GM20000 (cell line): ENCODE data around the gene MTO1.
"Not testable (repeated sequence)": the region's sequence is repeated elsewhere in the genome, so short reads cannot be mapped to it uniquely, and the experiment has no call there.

Experiments
- DNase-seq: peaks from one replicate; pipeline ENCODE4 v3.0.0; 2012; ENCODE audit warnings: low spot score
- TF ChIP-seq, protein P1 (sequence below): IDR thresholded peaks from 2 replicates; pipeline ENCODE4 v1.5.1; 2012; ENCODE audit warnings: mild to moderate bottlenecking, control low read depth; ENCODE audit errors: extremely low read depth, missing control alignments

MTO1 gene

GRCh38 chr6:73504160-73504559, 42.6 kb downstream of the MTO1 start:
- no peak for DNase-seq
- TF ChIP-seq, protein P1, sequence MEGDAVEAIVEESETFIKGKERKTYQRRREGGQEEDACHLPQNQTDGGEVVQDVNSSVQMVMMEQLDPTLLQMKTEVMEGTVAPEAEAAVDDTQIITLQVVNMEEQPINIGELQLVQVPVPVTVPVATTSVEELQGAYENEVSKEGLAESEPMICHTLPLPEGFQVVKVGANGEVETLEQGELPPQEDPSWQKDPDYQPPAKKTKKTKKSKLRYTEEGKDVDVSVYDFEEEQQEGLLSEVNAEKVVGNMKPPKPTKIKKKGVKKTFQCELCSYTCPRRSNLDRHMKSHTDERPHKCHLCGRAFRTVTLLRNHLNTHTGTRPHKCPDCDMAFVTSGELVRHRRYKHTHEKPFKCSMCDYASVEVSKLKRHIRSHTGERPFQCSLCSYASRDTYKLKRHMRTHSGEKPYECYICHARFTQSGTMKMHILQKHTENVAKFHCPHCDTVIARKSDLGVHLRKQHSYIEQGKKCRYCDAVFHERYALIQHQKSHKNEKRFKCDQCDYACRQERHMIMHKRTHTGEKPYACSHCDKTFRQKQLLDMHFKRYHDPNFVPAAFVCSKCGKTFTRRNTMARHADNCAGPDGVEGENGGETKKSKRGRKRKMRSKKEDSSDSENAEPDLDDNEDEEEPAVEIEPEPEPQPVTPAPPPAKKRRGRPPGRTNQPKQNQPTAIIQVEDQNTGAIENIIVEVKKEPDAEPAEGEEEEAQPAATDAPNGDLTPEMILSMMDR = no peak

DNA sequence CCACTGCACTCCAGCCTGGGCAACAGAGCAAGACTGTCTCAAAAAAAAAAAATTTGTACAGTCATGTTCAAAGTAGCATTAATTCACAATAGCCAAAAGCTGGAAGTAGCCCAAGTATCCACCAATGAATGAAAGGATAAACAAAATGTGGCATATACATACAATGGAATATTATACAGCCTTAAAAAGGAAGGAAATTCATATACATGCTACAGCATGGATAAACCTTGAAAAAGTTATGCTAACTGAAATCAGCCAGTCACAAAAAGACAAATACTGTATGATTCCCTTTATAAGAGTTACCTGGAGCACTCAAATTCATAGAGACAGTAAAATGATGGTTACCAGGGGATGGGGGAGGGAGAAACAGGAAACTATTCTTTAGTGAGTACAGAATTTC, 43.6 kb downstream of the MTO1 start:
- TF ChIP-seq, protein P1 = no peak
- no peak for DNase-seq

DNA sequence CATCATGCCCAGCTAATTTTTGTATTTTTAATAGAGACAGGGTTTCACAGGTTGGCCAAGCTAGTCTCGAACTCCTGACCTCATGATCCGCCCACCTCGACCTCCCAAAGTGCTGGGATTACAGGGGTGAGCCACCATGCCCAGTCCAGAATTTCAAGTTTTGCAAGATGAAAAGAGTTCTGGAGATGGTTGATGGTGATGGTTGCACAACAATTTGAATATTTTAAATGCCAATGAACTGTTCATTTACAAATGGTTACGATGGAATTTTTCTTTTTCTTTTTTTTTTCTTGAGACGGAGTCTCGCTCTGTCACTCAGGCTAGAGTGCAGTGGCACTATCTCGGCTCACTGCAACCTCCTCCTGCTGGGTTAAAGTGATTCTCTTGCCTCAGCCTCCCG, 44.2 kb downstream of the MTO1 start:
- not testable (repeated sequence) for DNase-seq

- TF ChIP-seq, protein P1 = no peak
- no peak for DNase-seq
Measured at GRCh38 chr6:73506246-73506645, 44.7 kb downstream of the MTO1 start.

DNA sequence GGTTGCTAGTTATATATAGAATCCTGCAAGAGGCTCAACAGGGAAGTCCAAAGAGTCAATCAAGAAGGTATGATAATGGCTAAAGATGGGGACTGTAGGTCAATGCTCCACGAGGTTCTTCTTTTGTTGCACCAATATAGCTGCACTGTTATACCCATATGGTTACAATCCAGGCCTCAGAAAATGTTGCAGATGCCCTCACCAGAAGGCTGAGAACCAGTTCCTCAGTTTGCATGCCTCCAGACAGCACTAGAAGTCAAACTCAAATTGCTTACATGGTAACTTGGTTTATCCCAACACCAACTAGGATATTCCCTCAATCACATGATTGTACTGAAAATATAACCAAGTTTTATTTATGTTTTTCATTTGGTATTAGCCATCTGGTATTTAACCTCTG, 47.2 kb downstream of the MTO1 start:
- TF ChIP-seq, protein P1 = no peak
- no peak for DNase-seq

GRCh38 chr6:73509851-73510250, 48.3 kb downstream of the MTO1 start:
- TF ChIP-seq, protein P1 = no peak
- DNase-seq = no peak

DNA sequence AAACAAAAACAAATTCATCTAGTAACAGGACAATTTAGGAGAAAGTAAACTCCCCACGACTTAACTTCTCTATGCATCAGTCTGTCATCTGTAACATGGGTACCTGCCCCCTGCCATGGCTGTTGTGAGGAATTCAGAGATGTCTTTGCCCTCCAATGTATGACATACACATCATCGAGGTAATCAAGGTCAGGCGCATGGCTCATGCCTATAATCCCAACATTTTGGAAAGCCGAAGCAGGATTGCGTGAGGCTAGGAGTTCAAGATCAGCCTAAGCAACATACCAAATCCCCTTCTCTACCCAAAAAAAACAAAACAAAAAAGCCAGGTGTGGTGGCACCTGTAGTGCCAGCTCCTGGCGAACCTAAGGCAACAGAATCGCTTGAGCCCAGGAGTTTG, 50.3 kb downstream of the MTO1 start:
- DNase-seq = no peak
- TF ChIP-seq, protein P1 = no peak

GRCh38 chr6:73513496-73513854, 51.9 kb downstream of the MTO1 start:
- TF ChIP-seq, protein P1 = no peak
- no peak for DNase-seq
